GM12801 (cell line): ENCODE data around the gene MYL5.

ENCODE experiments used
- CTCF ChIP-seq: IDR thresholded peaks from one replicate; pipeline ENCODE4 v1.5.1; 2011; ENCODE audit warnings: control low read depth; ENCODE audit not compliant: insufficient read length; ENCODE audit errors: extremely low read depth

MYL5 gene

GRCh38 chr4:653831-654502, 20.4 kb upstream of the MYL5 start:
- TF ChIP-seq CTCF = no peak

- TF ChIP-seq CTCF = no peak
Measured at GRCh38 chr4:654503-654845, 19.9 kb upstream of the MYL5 start.

- no peak for TF ChIP-seq CTCF
Measured at GRCh38 chr4:654871-655463, 19.4 kb upstream of the MYL5 start.

GRCh38 chr4:655464-656151, 18.7 kb upstream of the MYL5 start:
- no peak for TF ChIP-seq CTCF

- TF ChIP-seq CTCF = no peak
Measured at GRCh38 chr4:656436-657337, 17.7 kb upstream of the MYL5 start.

- TF ChIP-seq CTCF = no peak
Measured at GRCh38 chr4:657338-657833, 17.0 kb upstream of the MYL5 start.
